Osteocyte (in vitro differentiated cells): ENCODE data around the gene SPATA1. TPM values are rescaled to one million over a fixed set of nuclear protein-coding genes. Genes with fewer than 3 reads are reported as not detected.

Experiments
- DNase-seq: peaks from one replicate; pipeline ENCODE4 v3.0.0; 2021; ENCODE audit warnings: mixed read lengths; ENCODE audit not compliant: unreplicated experiment; ENCODE audit errors: extremely low spot score
- H3K27ac Mint-ChIP-seq: one replicate; pipeline ENCODE4 v1.8.0; 2021; ENCODE audit warnings: mild to moderate bottlenecking, mixed read lengths; ENCODE audit not compliant: unreplicated experiment
- H3K27me3 Mint-ChIP-seq: one replicate; pipeline ENCODE4 v1.8.0; 2021; ENCODE audit warnings: mixed read lengths; ENCODE audit not compliant: unreplicated experiment
- H3K36me3 Mint-ChIP-seq: one replicate; pipeline ENCODE4 v1.8.0; 2021; ENCODE audit warnings: mixed read lengths; ENCODE audit not compliant: unreplicated experiment
- H3K4me1 Mint-ChIP-seq: one replicate; pipeline ENCODE4 v1.8.0; 2021; ENCODE audit warnings: mixed read lengths; ENCODE audit not compliant: unreplicated experiment
- H3K4me3 Mint-ChIP-seq: one replicate; pipeline ENCODE4 v1.8.0; 2021; ENCODE audit warnings: mild to moderate bottlenecking, moderate library complexity, mixed read lengths; ENCODE audit not compliant: unreplicated experiment
- H3K9me3 Mint-ChIP-seq: one replicate; pipeline ENCODE4 v1.8.0; 2021; ENCODE audit warnings: mixed read lengths; ENCODE audit not compliant: unreplicated experiment
- CTCF ChIP-seq: fragments of 200-600 bp; sonication (generic); IDR thresholded peaks from 2 replicates; pipeline ENCODE4 v1.5.0; 2021; ENCODE audit warnings: antibody characterized with exemption, mild to moderate bottlenecking, moderate library complexity
- total RNA-seq: library from RNA; stranded (reverse); gene quantifications from 2 replicates; pipeline ENCODE4 v1.2.1, GENCODE V29; 2021

The SPATA1 gene
- total RNA-seq, 1 donor from 2014 or later: 1.7 TPM

GRCh38 chr1:84550826-84551225, 44.6 kb downstream of the SPATA1 start:
- DNase-seq: no peak
- no peaks in the 10 kb centered on the region for H3K4me1 Mint-ChIP-seq
- no peak for TF ChIP-seq CTCF

GRCh38 chr1:84569216-84569615, 63.0 kb downstream of the SPATA1 start:
- Mint-ChIP-seq H3K36me3 (peaks cover 25% of the 10 kb centered on the region), H3K4me3 (no peak overlapping the region), H3K4me1 (peaks cover 23% of the 10 kb centered on the region), H3K27ac (no peak overlapping the region), H3K9me3 (no peaks in the 10 kb centered on the region), H3K27me3 (no peaks in the 10 kb centered on the region)
- no peak for TF ChIP-seq CTCF
- DNase-seq: no peak

More at GRCh38 chr1:84550826-84551225, 44.6 kb downstream of the SPATA1 start:
- H3K27ac Mint-ChIP-seq: no peak overlapping the region
- H3K4me3 Mint-ChIP-seq: no peak overlapping the region
- H3K27me3 Mint-ChIP-seq: no peaks in the 10 kb centered on the region
- peaks cover 13% of the 10 kb centered on the region for H3K36me3 Mint-ChIP-seq
- no peaks in the 10 kb centered on the region for H3K9me3 Mint-ChIP-seq

- TF ChIP-seq CTCF: no peak
- DNase-seq: no peak
- no peaks in the 10 kb centered on the region for H3K27me3 Mint-ChIP-seq
- peaks cover 28% of the 10 kb centered on the region for H3K4me1 Mint-ChIP-seq
- no peak overlapping the region for H3K4me3 Mint-ChIP-seq
- H3K27ac Mint-ChIP-seq: no peak overlapping the region
- peaks cover 25% of the 10 kb centered on the region for H3K36me3 Mint-ChIP-seq
- no peaks in the 10 kb centered on the region for H3K9me3 Mint-ChIP-seq
Measured at GRCh38 chr1:84570436-84571149, 64.4 kb downstream of the SPATA1 start.

GRCh38 chr1:84571150-84571535, 65.0 kb downstream of the SPATA1 start:
- no peak for DNase-seq
- Mint-ChIP-seq H3K36me3 (peaks cover 25% of the 10 kb centered on the region), H3K9me3 (no peaks in the 10 kb centered on the region), H3K27me3 (no peaks in the 10 kb centered on the region), H3K4me3 (no peak overlapping the region), H3K27ac (no peak overlapping the region), H3K4me1 (peaks cover 28% of the 10 kb centered on the region)
- no peak for TF ChIP-seq CTCF

- H3K36me3 Mint-ChIP-seq: peaks cover 20% of the 10 kb centered on the region
- DNase-seq: no peak
- H3K9me3 Mint-ChIP-seq: no peaks in the 10 kb centered on the region
Measured at GRCh38 chr1:84573481-84573966, 67.3 kb downstream of the SPATA1 start.

More at GRCh38 chr1:84573481-84573966, 67.3 kb downstream of the SPATA1 start:
- TF ChIP-seq CTCF: no peak
- Mint-ChIP-seq H3K27me3 (no peaks in the 10 kb centered on the region), H3K27ac (peak overlapping the region; percentile 99), H3K4me1 (peaks cover 28% of the 10 kb centered on the region), H3K4me3 (peak overlapping the region; percentile 93)
